DMS 273 (cell line): ENCODE results near the gene TNK1.

Experiments
- DNase-seq: peaks from one replicate; lab custom pipeline; 2025; ENCODE audit not compliant: unreplicated experiment; lab: John Stamatoyannopoulos, UW

The TNK1 gene

GRCh38 chr17:7408863-7409262 is 28.0 kb downstream of the TNK1 start:
- no peak for DNase-seq

GRCh38 chr17:7409716-7410115 is 28.8 kb downstream of the TNK1 start:
- no peak for DNase-seq

- DNase-seq: no peak
These were observed 29.9 kb downstream of the TNK1 start for GRCh38 chr17:7410634-7411426.

GRCh38 chr17:7411427-7411750 is 30.5 kb downstream of the TNK1 start:
- no peak for DNase-seq

- DNase-seq: peak; percentile 19
These were observed 32.6 kb downstream of the TNK1 start for GRCh38 chr17:7413346-7413985.

GRCh38 chr17:7414837-7415236 is 33.9 kb downstream of the TNK1 start:
- no peak for DNase-seq

- no peak for DNase-seq
These were observed 34.9 kb downstream of the TNK1 start for GRCh38 chr17:7415784-7416183.

GRCh38 chr17:7416323-7416722 is 35.4 kb downstream of the TNK1 start:
- DNase-seq: no peak

GRCh38 chr17:7417056-7417655 is 36.3 kb downstream of the TNK1 start:
- no peak for DNase-seq

- DNase-seq: no peak
These were observed 37.7 kb downstream of the TNK1 start for GRCh38 chr17:7418472-7419152.

- no peak for DNase-seq
These were observed 39.1 kb downstream of the TNK1 start, which contains the start of gene SPEM1 for GRCh38 chr17:7419819-7420610. Gene SPEM1, plus strand, starts transcription at chr17:7420324. Its CDS starts 61 bp downstream, at chr17:7420385.

GRCh38 chr17:7421186-7421585 is 40.3 kb downstream of the TNK1 start:
- DNase-seq: no peak

GRCh38 chr17:7423679-7424078 is 42.8 kb downstream of the TNK1 start:
- DNase-seq: no peak

GRCh38 chr17:7425316-7425715 is 44.4 kb downstream of the TNK1 start, which contains the start of gene SPEM2:
Gene SPEM2, plus strand, starts transcription at chr17:7425616. Its CDS starts 73 bp downstream, at chr17:7425689.
- no peak for DNase-seq

GRCh38 chr17:7425756-7426155 is 44.9 kb downstream of the TNK1 start:
- no peak for DNase-seq

- DNase-seq: no peak
These were observed 45.4 kb downstream of the TNK1 start for GRCh38 chr17:7426203-7426863.

- DNase-seq: no peak
These were observed 46.1 kb downstream of the TNK1 start for GRCh38 chr17:7426896-7427489.

- DNase-seq: no peak
These were observed 46.7 kb downstream of the TNK1 start for GRCh38 chr17:7427549-7427948.

- no peak for DNase-seq
These were observed 47.7 kb downstream of the TNK1 start, which contains the start of gene SPEM3 for GRCh38 chr17:7428557-7428956. Gene SPEM3, plus strand, starts transcription at chr17:7428857. Its CDS starts 46 bp downstream, at chr17:7428903.

- no peak for DNase-seq
These were observed 48.8 kb downstream of the TNK1 start for GRCh38 chr17:7429722-7430121.
